ENCODE measurements around the gene COA6. TPM values are rescaled to one million over a fixed set of nuclear protein-coding genes. Genes with fewer than 3 reads are reported as not detected.

COA6 gene
- total and polyA plus RNA-seq, 7 donors = 52.0 to 268 (median 73.6) TPM

GRCh38 chr1:234409328-234409727 is 36.1 kb downstream of the COA6 start:
- WGBS, 3 donors = 79 to 83% (median 81%) methylated on average over 5 of the region's 5 CpGs
- no peak for TF ChIP-seq CTCF (IDR thresholded peaks at IDR 0.05)
- DNase-seq = no peak
- H3K27ac ChIP-seq = no peak overlapping the region
- intact Hi-C loops (cut with DNase I) = loop anchor here in 1 of 2 donors (5.0 kb wide), 1 partner anchor 37 kb away; the partner anchor contains the start of gene COA6
- no peak for ATAC-seq
- no peak overlapping the region for H3K4me3 ChIP-seq
- H3K27me3 ChIP-seq (ENCODE audit: insufficient read depth in 3 of 3, low read length in 2 of 3) = no peaks in the 10 kb centered on the region
- no peaks in the 10 kb centered on the region for H3K4me1 ChIP-seq
- no peaks in the 10 kb centered on the region for H3K9me3 ChIP-seq
- peaks cover 4 to 66% of the 10 kb centered on the region in 2 donors for H3K36me3 ChIP-seq (ENCODE audit: insufficient read depth in 1 of 2, low read depth in 1 of 2)

DNA sequence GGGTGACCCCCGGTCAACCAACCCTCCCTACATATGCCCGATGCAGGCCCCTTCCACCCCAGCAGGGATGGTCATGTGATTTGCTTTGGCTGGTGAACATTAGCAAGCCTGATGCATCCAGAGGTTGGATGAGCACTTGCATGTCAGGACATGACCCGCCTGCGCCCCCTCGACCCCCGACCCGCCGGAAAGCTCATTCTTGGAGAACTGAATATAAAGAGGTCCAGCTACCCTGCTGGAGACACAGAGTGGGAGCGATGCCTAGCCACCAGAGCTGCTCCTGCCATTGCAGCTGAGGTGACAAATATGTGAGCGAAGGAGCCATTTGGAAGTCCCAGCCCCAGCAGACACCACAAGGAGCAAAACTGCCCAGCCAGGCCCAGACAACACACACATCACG is 39.6 kb downstream of the COA6 start:
- Histone ChIP-seq H3K9me3 (no peaks in the 10 kb centered on the region), H3K36me3 (ENCODE audit: insufficient read depth in 1 of 2, low read depth in 1 of 2) (peaks cover 9 to 91% of the 10 kb centered on the region in 2 donors), H3K27ac (no peak overlapping the region), H3K27me3 (ENCODE audit: insufficient read depth in 3 of 3, low read length in 2 of 3) (no peaks in the 10 kb centered on the region), H3K4me1 (no peaks in the 10 kb centered on the region), H3K4me3 (no peak overlapping the region)
- no peak for DNase-seq
- intact Hi-C loops (cut with DNase I) = no loop called here
- ATAC-seq = no peak
- TF ChIP-seq CTCF (IDR thresholded peaks at IDR 0.05) = no peak
- 94 to 99% (median 99%) methylated on average over 11 of the region's 11 CpGs for WGBS, 3 donors

DNA sequence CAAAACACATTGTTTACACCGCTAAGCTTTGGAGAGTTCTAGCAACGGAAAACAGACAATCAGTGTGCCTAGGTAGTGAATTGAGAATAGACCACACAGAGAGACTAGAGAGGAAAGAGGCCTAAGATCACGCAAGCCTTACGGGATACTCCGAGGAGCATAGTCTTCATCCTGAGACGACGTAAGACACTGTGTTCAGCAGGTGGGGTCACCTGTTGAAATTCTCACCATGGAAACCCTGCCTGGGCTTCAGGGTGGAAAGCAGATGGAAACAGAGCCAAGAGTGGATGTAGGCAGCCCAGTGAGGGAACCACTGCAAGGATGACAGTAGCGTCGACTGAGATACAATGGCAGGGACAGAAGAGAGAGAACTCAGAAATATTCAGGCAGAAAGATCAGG is 40.2 kb downstream of the COA6 start:
- no peak overlapping the region for H3K27ac ChIP-seq
- ATAC-seq (no peak), DNase-seq (no peak)
- WGBS, 3 donors = 97 to 98% (median 97%) methylated on average over 9 of the region's 9 CpGs
- no peaks in the 10 kb centered on the region for H3K27me3 ChIP-seq (ENCODE audit: insufficient read depth in 3 of 3, low read length in 2 of 3)
- peaks cover 9 to 94% of the 10 kb centered on the region in 2 donors for H3K36me3 ChIP-seq (ENCODE audit: insufficient read depth in 1 of 2, low read depth in 1 of 2)
- no peak for TF ChIP-seq CTCF (IDR thresholded peaks at IDR 0.05)
- intact Hi-C loops (cut with DNase I) = no loop called here
- no peaks in the 10 kb centered on the region for H3K9me3 ChIP-seq
- no peaks in the 10 kb centered on the region for H3K4me1 ChIP-seq
- no peak overlapping the region for H3K4me3 ChIP-seq

- H3K4me3 ChIP-seq = no peak overlapping the region
- no peak for TF ChIP-seq CTCF (IDR thresholded peaks at IDR 0.05)
- H3K27me3 ChIP-seq (ENCODE audit: insufficient read depth in 3 of 3, low read length in 2 of 3) = no peaks in the 10 kb centered on the region
- no peak for DNase-seq
- H3K36me3 ChIP-seq (ENCODE audit: insufficient read depth in 1 of 2, low read depth in 1 of 2) = peaks cover 9 to 93% of the 10 kb centered on the region in 2 donors
- no peaks in the 10 kb centered on the region for H3K9me3 ChIP-seq
- H3K4me1 ChIP-seq = no peaks in the 10 kb centered on the region
- no peak for ATAC-seq
- no peak overlapping the region for H3K27ac ChIP-seq
- intact Hi-C loops (cut with DNase I) = no loop called here
- WGBS, 3 donors = 73 to 85% (median 81%) methylated on average over 4 of the region's 4 CpGs
Measured at GRCh38 chr1:234413990-234414389, 40.7 kb downstream of the COA6 start.

DNA sequence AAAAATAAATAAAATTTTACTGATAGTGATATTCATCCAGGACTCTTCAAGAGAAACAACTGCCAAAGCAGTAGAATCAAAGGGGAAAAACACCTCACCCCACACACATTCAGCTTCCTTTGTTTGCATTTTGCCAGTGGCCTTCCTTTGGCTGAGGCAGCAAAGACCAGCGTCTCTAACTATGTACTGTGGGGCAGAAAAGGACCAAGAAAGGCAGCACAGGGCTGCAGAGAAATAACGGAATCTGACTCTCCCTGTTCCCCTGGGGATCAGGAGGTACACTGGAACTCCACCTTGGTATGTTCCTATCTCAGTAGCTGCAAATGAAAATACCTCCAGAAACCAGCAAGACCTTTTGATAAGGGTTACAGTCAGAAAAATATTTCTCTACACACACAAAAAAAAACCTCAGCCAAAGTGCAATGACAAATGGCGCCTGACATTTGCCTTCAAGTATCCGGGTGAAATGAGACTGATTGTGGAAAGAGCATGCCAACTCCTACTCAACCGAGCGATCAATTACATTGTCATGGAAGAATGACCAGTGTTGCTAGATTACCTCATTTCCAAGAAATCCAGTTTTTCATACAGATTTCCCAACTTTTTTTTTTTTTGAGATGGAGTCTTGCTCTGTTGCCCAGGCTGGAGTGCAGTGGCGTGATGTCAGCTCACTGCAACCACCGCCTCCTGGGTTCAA is 54.8 kb downstream of the COA6 start:
- H3K27ac ChIP-seq = no peak overlapping the region
- H3K9me3 ChIP-seq = no peaks in the 10 kb centered on the region
- no peaks in the 10 kb centered on the region for H3K4me1 ChIP-seq
- WGBS, 3 donors = 80 to 88% (median 83%) methylated on average over 8 of the region's 8 CpGs
- intact Hi-C loops (cut with DNase I) = no loop called here
- H3K36me3 ChIP-seq (ENCODE audit: insufficient read depth in 1 of 2, low read depth in 1 of 2) = peaks cover 6 to 81% of the 10 kb centered on the region in 2 donors
- ATAC-seq (no peak), DNase-seq (no peak)
- TF ChIP-seq CTCF (IDR thresholded peaks at IDR 0.05) = no peak
- H3K4me3 ChIP-seq = no peak overlapping the region
- no peaks in the 10 kb centered on the region for H3K27me3 ChIP-seq (ENCODE audit: insufficient read depth in 3 of 3, low read length in 2 of 3)

Measured in psoas muscle (tissue), 8 donors.